Inferior parietal cortex (tissue), 1 donor: ENCODE measurements around the gene TLE2.
"Not testable (repeated sequence)": the region's sequence is repeated elsewhere in the genome, so short reads cannot be mapped to it uniquely, and the experiment has no call there.

ENCODE experiments used
- DNase-seq: peaks from one replicate; pipeline ENCODE4 v3.0.0-alpha.2; 2016; ENCODE audit errors: extremely low spot score

TLE2 gene

GRCh38 chr19:3036977-3037544, 8.0 kb upstream of the TLE2 start:
- DNase-seq, result not testable (repeated sequence)

DNA sequence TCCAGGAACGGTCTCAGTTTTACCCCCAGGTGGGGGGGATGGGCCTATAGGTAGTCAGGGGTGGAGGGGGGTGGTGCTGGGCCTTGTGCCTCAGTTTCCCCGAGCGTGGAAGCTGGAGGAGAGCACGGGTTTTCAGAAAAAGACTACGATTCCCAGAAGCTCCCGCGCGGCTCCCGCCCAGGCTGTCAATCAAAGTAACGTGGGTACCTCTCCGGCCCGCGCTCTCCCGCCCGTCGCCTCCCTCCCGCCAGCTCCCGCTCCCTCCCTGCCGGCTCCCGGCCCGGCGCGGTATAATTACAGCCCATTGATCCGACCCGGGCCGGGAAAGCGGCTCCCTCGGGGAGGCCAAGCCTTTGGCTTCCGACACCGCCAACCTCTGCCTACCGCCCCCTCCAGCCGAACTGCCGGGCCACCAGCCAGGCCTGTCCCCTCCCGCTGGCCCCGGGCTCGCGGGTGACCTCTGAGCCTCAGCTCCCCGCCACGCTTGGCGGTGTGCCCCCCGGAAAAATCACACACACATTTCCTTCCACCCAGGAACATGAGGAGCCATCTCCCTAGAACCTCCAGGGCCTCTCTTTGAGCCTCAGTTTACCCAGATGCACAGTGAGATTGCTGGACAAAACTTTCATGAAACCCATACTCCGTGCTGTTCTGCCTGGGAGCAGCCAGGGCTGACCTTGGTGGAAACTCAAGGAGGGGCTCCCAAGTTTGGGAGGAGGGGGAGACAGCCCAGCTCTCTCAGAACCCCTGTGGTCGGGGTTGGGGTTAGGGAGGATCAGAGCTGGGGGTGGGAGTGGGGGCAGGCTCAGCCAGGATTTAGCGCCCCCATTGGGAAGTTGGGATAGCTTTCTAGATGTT, 7.3 kb upstream of the TLE2 start:
- peak; percentile 92 for DNase-seq

DNA sequence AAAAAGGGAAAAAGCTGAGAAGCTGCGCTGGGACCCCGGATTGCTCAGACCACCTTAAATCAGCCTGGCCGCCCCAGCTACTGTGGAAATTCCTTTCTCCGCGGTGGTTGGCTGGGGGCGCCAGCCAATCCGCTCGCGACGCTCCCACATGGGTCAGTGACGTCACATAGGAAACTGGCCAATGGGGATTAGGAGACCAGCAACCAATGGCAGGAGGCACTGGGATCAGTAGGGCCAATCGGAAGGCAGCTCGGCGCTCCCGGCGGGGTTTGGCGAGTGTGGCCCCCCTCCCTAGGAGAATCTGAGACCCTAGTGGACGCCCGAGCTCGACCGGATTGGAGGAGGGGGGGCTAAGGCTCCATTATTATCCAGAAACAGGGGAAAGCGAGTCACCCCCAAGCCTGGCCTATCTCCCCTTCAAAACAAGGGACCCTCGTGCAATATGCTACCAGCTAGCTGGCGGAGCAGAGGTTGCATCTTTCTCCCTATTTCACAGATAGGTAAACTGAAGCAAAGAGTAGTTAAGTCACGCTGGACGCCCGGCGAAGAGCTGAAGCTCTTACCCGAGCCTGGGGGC, 6.5 kb upstream of the TLE2 start:
- peak; percentile 99 for DNase-seq

DNA sequence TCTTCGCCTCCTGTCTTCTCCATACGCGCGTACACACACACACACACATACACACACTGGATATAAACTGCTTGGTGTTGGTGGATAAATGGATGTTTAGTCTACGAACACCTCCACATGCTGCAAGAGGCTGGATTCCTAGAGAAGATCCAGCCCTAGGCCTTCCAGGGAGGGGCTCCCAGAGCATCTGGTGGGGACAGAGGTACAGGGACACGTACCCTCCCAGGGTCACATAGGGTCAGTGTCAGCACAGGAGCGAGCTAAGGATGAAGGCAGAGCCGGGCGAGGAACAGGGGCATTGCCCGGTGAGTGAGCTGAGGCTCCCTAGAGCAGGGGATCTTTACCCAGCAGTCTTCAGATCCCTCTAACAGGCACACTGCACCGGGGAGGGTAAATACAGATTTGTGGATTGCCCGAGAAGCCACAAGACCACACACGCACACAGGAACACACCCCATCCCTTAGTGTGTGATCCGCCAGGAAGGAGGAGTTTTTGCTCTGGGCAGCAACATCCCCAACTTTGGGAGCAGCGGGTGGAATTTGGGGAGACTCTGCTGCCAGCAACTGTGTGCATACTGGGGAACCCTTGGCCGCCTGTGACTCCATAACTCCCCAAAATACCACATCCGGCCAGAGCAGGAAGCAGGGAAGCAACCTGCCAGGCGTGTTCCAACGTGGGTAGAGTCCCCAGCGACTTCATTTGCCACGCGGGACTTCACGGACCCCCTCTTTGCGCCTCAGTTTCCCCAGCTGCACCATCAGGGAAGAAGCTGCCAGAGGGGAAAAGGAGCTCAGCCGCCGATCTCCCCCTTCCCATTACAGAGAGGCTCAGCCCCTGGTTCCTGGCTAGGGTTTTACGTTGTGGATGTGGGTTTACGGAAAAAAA, 5.8 kb upstream of the TLE2 start:
- DNase-seq, result peak; percentile 23

GRCh38 chr19:3034406-3034655, 5.3 kb upstream of the TLE2 start:
- DNase-seq, result no peak

DNA sequence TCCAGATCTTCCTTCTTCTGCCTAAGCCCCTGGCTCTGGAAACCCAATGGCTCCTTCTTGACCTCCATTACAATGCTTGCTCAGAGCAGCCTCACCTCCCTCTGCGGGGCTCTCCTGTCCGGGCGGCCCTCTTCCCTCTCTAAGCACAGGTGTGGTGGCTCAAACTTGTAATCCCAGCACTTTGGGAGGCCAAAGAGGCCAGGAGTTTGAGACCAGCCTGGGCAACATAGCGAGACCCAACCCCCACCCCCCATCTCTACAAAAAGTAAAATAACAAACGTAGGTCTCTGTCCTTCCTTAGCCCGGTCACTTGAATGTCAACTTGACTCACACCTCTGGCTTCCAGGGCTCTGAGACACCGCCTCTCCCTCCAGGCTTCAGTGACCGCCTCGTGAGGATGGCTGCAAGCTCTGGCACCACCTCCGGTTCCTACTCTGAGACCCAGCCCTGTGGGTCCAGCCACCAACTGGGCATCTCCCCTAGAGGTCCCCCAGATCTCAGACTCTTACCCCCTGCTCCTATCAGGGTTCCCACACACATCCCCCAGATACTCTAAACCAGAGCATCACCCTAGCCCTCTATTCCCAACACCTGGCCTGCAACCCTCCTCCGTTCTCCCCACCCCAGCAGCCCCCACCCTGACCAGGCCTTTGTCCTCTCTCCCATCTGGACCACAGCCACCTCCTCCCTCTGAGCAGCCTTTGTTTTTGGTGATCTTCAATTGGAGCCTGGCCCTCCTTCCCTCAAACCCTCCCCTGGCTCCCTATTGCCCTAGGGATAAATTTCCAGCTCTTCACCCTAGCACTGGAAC, 4.7 kb upstream of the TLE2 start:
- no peak for DNase-seq

DNA sequence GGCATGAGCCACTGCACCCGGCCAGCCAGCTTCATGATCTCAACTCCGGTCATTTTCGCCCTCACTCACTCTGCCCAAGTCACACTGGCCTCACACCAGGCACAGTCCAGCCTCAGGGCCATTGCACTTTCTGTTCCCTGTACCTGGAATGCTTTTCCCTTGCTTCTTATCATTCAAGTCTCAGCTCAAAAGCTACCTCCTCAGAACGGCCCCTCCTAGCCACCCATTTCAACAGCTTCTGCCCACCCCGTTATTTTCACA, 2.5 kb upstream of the TLE2 start:
- DNase-seq, result no peak

DNA sequence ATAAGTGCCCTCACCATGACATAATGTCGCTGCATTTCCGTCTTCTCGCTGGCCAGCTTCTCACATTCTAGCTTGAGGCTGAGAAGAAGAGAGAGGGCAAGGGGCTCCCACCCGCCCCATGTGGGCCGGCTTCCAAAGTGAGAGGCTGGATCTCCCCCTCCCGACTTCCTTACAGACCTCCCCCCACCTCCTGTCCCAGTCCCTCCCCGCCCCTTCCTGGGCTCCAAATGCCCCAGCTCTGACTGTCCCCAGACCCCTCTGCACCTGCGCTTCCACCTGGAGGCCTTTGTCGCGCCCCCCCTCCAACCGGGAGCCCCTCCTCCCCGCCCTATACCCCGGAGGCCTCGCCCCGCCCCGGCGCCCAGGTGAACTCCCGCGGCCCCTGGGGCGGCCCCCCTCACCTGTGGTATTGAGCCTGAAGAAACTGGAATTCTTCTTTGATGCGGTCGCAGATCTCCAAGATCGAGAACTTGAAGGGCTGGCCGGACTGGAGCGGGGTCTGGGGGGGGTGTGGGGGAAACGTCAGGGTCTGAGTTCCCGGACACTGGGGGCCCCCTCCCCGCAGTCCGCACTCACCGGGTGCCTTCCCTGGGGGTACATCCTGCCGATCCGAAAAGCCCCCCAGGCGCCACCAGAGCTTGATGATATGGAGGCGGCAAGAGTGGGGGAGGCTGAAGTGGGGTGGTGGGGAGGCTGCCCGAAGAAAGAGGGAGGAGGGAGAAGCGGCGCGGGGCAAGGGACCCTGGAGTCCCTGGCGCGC, 595 bp downstream of the TLE2 start:
- no peak for DNase-seq

- DNase-seq, result no peak
Measured at GRCh38 chr19:3027981-3028304, 1.1 kb downstream of the TLE2 start.

- DNase-seq, result no peak
Measured at GRCh38 chr19:3027292-3027691, 1.8 kb downstream of the TLE2 start.

GRCh38 chr19:3026768-3027167, 2.3 kb downstream of the TLE2 start:
- DNase-seq, result no peak

- DNase-seq, result no peak
Measured at GRCh38 chr19:3025549-3025886, 3.6 kb downstream of the TLE2 start.

DNA sequence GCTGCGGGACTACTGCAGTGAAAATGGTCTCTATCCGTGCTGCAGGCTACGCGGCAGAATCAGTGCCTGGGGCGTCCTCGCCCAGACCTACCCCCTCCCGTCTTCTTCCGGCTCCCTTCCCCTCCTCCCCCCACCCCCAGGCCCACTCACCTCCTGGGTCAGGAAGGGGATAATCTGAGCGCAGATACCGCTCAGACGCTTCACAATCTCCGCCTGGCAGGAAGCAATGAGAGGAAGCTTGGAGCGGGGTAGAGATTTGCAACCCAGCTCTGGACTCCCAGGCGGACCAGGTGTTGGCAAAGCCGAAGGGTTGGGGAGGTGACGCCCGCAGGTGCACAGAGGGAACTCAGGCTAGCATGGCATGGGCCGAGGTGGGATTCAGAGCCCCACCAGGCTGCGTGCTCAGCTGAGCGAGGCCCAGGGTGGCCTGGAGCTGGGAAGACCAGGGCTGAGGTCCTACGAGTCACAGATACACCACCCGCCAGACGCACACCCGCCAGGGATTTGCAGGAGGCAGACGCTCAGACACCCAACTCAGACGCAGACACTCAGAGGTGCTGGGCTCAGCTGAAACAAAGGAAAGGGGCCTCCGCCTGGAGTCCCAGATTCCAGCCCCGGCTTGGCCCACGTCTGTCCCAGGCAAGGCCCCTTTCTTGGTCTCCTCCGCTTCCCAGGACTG, 4.1 kb downstream of the TLE2 start:
- no peak for DNase-seq

DNA sequence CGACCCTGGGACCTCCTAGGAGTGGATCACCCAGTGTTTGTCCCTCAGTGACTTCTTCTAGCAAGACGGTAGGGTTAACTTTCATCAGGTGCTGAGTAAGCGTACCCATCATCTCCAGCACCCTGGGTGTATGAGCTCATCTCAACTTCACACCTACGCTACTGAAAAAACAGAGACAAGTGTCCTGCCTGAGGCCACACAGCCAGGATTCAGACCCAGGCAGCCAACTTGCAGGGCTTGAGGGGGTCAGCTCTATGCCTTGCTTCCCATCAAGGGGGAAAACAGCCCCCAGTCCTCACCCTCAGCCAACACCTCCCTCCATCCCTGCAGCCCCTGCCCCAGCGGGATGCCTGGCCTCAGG, 4.6 kb downstream of the TLE2 start:
- no peak for DNase-seq

- peak; percentile 29 for DNase-seq
Measured at GRCh38 chr19:3020321-3020960, 8.6 kb downstream of the TLE2 start.

DNA sequence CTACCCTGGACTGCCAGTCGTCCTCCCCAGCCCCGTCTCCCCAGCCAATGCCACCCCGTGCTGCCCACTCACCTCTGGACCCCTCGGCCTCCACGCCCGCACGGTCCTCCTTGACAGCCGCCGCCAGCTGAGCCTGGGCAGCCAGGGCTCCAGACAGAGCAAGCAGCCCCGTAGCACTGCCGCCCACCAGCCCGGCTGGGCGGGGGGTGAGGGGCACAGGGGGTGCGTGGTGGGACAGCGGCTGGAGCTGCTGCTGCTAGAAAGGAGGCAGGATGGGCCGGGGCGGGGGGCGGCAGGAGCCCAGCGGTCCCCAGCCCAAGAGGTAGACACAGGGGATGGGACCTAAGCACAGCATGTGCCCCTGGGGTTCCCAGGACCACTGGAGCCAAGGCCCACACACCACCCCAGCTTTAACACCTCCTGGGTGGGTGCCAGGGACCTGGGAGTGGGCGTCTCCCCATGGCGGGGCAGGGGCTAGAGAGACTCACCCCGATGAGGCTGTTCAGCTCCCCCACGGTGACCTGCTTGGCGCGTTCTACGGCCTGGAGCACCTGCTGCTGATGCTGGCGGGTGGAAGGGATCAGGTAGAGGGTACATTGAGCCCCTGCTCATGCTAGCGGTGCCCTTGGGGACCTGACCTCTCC, 9.7 kb downstream of the TLE2 start:
- DNase-seq, result no peak

GRCh38 chr19:3017923-3018322, 11.2 kb downstream of the TLE2 start:
- DNase-seq, result no peak

DNA sequence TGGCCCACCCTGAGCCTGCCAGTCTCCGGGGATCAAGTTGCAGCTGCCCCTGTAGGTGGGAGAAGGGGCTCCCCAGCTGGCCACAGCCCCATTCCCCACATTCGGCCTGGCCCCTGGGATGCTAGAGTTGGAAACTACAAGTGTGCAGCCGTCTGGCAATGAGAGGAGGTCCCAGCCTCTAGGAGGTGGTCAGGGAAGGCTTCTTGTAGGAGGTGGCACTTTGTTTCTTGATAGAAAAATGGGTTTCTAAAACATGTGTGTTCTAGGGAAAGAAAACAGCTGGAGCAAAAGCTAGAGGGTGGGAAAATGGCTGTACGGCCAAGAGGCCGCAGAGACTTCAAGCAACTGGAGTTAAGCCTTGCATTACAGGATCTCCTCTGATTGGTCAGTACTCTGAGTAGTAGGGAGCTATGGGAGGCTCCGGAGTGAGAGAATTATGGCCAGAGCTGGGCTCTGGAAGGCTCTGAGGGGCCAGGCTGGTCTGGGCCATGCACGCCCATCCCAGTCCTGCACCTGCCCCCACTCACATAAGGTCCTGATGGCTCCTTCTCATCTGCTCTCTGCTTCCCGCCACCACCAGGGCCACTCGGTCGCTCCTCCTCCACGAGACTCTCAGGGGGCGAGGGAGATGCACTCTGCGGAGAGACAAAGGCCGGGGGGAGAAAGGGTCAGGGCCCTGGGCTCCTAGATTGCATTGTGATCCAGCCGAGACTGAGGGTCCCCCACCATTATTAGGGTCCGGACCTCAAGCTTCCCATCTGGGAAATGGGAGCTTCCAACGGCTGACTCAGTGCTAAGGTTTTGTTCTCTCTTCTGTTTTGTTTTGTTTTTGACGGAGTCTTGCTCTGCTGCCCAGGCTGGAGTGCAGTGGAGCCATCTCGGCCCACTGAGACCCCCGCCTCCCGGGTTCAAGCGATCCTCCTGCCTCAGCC, 13.7 kb downstream of the TLE2 start:
- DNase-seq, result no peak

GRCh38 chr19:3014135-3014534, 14.9 kb downstream of the TLE2 start:
- DNase-seq, result no peak
